Epidermal melanocyte (primary cell): ENCODE measurements around the gene SLC6A6.
A peak's percentile ranks its signal among the peaks of the same experiment; 100 is the strongest.

ENCODE experiments used
- DNase-seq: peaks from one replicate; pipeline ENCODE4 v3.0.0; 2011; ENCODE audit warnings: low spot score; ENCODE audit not compliant: insufficient read length

SLC6A6 gene

GRCh38 chr3:14464521-14464920 is 62.1 kb downstream of the SLC6A6 start:
- no peak for DNase-seq

- DNase-seq: no peak
These were observed 63.0 kb downstream of the SLC6A6 start for GRCh38 chr3:14465425-14465824.

- no peak for DNase-seq
These were observed 63.9 kb downstream of the SLC6A6 start for GRCh38 chr3:14466179-14466903.

- peak; percentile 85 for DNase-seq
These were observed 65.6 kb downstream of the SLC6A6 start for GRCh38 chr3:14467814-14468620.

DNA sequence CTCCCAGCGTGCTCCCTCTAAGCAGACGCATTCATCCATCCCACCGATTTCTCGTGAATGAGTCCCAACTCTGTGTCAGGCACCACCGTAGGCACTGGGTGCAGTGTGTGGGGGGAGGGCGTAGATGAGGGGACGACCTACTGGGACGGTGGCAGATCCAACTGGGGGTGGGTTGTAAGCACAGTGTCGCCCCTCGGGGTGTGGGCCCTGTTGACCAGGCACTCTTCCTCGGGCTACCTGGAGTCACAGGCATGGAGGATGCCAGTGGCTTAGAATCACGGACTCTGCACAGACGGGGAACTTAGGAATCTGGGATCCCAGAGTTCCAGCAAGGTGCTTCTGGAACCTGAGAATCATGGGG is 66.2 kb downstream of the SLC6A6 start:
- no peak for DNase-seq

GRCh38 chr3:14470461-14470860 is 68.1 kb downstream of the SLC6A6 start:
- no peak for DNase-seq

GRCh38 chr3:14471016-14471415 is 68.6 kb downstream of the SLC6A6 start:
- no peak for DNase-seq

DNA sequence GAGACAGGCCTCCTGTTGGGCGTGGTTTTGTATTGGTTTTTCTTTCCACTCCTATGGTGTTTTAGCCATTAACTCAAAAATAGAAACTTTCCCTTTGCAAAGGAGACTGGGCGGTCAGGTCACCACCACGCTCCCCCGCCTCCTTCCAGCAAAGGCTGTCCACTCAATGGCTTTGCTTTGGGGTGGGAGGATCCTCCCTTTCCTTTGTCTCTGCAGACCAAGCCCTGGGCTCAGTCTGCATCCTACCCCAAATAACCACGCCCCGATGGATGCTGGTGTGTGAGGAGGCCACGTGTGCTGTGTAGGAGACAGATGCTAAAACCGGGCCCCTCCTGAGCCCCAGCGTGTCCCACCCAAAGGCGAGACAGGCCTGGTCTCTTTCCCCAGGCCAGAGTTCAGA is 69.3 kb downstream of the SLC6A6 start:
- no peak for DNase-seq

DNA sequence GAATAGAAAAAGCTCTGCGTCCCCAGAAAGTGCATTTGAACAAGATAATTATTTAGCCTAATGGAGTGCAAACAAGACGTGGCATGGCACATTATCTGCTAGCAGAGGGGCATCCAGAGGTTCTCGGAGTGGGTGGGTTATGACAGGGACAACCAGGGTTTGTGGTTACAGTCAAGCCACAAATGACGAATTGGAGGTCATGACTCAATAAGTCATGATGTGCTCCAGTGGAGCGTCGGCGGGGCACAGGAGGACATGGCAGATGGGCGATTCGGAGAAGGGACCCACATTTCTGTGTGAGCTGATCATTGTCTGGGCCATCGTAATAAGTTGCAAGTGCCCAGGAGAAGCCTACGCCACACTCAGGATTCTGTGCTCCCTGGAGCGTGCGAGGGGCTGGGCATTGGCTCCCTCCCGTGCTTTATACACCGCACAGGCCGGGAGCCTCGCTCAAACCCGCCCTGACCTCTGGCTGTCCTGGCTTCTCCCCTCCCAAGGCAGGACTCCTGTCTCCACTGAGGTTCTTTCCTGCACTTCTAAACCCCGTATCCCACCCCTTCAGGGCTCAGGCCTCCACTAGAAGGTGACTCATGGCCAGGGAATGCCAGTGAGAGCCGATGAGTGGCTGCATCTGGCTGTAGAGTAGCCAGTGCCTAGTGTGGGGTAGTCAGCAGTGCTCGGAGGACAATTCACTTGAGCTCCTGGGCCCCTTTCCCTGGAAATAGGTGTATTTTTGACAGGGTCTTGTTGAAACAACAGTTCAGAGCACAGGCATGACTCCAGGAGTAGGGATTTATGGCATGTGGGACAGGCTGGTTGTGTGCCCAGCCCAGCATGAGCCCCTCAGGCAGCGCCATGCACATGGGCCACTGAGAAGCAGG is 70.3 kb downstream of the SLC6A6 start:
- DNase-seq: peak; percentile 78

- DNase-seq: no peak
These were observed 71.0 kb downstream of the SLC6A6 start for GRCh38 chr3:14473411-14473891.

DNA sequence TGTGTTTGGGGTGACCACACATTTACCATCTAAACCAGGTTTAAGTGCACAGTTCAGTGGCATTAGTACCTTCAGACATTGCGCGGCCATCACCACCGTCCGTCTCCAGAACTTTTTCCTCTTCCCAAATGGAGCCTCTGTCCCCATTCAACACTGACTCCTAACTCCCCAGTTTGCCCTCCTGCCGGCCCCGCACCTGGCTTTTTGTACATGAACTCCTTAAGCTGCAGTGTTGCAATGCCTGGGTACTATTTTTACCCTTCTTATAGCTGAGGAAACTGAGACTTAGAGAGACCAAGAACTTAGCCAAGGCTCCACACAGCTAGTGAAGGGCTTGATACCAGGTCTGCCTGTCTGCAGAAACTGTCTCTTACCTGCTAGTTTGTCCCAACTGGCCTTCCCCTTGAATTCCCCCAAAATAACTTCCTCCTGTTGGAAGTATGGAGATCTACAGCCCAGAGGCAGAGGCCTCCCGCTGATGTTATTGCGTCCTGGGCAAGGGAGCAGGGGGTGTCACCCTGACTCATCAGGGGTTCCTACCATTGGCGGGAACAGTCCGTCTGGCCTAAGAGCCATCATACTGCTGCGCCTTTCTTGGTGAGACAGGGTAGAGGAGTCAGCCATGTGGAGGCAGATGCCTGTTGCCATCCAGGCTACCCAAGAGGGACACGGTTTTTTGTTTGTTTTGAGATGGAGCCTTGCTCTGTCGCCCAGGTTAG is 72.1 kb downstream of the SLC6A6 start:
- DNase-seq: no peak

DNA sequence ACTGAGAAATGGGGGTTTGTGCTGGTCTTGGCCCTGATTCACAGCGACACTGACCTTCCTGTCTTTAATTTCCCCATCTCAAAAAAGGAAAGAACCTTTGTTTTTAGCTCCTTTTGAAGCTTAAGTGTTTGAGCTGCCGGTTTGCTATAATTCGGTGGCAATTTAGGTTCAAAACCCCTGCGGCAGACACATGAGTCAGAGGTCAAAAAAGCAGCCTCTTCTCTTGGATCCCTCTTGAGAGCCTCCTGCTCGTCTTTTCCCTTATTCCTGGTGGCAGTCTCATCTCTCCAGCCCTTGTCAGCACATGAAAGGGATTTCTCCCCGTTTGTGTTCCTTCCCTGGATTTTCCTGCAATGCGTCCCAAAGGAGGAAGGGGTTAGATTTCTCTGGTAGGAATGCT is 73.2 kb downstream of the SLC6A6 start:
- DNase-seq: no peak

DNA sequence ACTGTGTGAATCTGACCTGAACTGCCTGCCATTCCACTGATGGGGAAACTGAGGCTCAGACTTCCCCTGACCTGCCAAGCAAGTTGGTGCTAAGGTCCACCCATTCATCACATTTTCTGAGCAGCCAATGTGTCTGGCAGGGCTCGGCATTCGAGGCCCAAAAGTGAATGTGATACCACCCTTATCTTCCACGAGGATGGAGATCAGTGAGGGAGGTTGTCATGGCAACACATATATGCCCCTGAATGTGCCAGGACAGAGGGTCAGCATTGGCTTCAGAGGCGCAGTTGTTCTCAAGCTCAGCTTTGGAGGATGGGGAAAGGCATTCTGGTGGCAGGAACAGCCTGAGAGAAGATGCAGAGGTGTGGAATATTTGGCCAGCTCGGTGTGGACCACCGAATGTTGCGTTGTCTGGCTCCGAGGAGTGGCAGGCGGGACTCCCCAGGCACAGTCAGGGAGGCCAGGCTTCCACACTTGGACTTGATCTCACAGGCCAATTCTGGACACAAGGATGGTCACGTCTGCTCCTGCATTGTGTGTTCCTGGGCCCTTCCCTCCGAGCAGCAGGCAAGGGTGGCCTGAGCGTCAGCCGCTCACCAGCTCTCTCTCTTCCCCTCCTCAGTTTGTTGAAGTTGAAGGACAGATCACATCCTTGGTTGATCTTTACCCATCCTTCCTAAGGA is 74.3 kb downstream of the SLC6A6 start:
- no peak for DNase-seq

DNA sequence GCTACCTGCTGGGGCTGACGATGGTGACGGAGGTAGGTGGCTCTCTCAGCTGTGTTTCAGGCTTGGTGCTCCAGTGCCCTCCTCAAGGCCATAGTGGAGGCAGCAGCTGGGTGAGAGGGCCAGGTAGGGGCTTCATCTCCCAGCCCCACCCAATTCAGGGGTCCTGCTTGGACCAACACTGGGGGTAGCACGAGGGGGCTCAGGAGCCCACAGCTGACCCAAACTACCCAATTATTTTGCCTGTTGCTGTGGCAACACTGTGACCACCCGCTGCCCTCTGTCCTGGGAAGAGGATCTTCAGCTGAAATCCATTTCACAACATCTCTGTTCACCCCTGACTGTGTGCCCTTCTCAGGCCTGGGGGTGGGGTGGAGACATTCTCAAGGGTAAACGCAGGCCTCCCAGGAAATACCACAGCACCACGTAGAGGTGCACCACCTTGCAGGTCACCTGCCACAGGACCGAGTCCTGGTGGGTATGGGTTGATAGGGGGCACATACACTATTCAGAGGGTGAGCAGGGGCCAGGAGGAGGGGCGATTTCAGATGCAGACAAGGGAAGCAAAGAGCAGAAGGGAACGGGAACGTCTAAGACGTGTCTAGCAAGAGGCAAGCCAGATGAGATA is 75.0 kb downstream of the SLC6A6 start:
- no peak for DNase-seq

DNA sequence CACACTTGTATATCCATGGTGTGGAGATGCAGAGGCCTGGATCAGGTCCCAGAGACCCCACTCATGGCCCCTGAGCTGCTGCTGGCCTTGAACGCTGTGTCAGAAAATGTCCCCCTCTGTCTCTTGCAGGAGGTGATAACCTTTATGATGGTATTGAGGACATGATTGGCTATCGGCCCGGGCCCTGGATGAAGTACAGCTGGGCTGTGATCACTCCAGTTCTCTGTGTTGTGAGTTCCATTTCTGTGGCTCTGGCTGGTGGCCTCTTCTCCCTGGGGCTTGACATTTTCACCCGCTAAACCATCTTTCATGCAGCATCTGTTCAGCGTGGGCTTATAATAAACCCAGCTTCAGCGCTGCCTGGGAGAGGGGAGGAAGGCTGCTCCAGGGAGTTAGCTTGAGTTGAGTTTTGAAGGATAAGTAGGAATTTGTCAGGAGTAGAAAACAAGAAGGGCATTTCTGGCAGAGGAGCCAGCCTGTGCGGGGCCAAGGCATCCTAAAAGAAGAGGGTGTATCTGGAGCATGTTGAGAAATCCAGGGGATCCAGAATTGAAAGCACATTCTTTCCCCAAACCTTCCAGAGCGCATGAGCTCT is 76.6 kb downstream of the SLC6A6 start:
- DNase-seq: no peak

DNA sequence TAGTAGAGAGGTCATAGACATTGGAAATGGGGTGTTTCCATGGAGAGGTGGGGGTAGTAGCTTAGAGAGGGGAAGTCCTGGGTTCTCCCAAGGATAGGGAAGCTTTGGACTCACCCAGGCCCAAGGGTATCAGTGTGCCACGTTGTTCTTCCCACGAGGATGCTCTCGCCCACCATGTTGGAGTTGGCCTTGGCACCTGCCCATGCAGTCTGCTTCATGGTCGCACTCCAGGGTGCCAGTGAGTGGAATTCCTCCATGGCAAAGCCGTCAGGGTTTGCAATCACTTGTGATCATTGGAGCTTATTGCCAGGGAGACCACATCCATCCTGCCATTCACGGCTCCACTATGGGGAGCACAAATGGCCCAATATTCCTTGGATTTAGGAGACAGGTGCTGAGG is 77.2 kb downstream of the SLC6A6 start:
- DNase-seq: no peak

- no peak for DNase-seq
These were observed 78.0 kb downstream of the SLC6A6 start for GRCh38 chr3:14480207-14481017.

DNA sequence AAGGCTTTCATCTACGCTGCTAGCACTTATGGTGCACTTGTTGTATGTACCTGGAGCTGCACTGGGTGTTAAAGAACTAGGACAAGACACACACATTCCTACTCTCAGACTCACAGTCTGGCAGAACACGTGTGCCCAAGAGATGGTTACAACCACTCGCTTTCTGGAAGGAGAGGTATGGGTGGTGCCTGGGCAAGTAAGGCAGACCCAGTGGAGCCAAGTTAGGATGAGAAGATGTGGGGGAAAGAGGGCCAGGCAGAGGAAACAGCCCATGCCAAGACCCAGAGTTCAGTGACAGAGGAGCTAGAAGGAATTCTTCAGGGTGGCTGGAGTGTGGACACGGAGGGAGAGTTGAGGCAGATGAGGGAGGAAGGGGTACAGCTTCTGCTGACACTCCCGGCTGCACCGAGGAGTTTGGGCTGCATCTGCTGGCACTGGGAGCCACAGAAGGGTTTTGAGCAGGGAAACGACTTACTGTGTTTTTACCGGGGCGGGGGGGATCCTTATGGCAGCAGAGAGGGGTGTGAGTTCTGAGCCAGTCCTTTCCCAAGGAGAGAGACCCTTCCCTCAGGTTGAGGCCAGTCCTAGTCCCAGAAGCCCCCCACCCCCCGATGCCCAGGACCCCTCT is 78.7 kb downstream of the SLC6A6 start:
- no peak for DNase-seq
